SK-N-DZ (cell line): Measurements from ENCODE around the gene BCDIN3D.
A peak's percentile ranks its signal among the peaks of the same experiment; 100 is the strongest.
"Not testable (repeated sequence)": the region's sequence is repeated elsewhere in the genome, so short reads cannot be mapped to it uniquely, and the experiment has no call there.

Experiments used
- DNase-seq: peaks from one replicate; pipeline ENCODE4 v3.0.0-alpha.2; 2015; ENCODE audit warnings: low spot score

Gene BCDIN3D

GRCh38 chr12:49860921-49861320 is 18.0 kb upstream of the BCDIN3D start:
- DNase-seq = not testable (repeated sequence)

- not testable (repeated sequence) for DNase-seq
Observed at GRCh38 chr12:49855890-49856289, 13.0 kb upstream of the BCDIN3D start.

GRCh38 chr12:49854976-49855375 is 12.1 kb upstream of the BCDIN3D start:
- no peak for DNase-seq

- DNase-seq = no peak
Observed at GRCh38 chr12:49853671-49854070, 10.8 kb upstream of the BCDIN3D start.

- DNase-seq = no peak
Observed at GRCh38 chr12:49847161-49847560, 4.3 kb upstream of the BCDIN3D start.

- no peak for DNase-seq
Observed at GRCh38 chr12:49846032-49846431, 3.1 kb upstream of the BCDIN3D start.

GRCh38 chr12:49843876-49844437 is 1.1 kb upstream of the BCDIN3D start:
- DNase-seq = no peak

- no peak for DNase-seq
Observed at GRCh38 chr12:49843411-49843810, 505 bp upstream of the BCDIN3D start.

- peak; percentile 48 for DNase-seq
Observed at GRCh38 chr12:49838973-49839633, 3.8 kb downstream of the BCDIN3D start.

GRCh38 chr12:49832836-49833421 is 10.0 kb downstream of the BCDIN3D start:
- DNase-seq = no peak

GRCh38 chr12:49831717-49832116 is 11.2 kb downstream of the BCDIN3D start:
- no peak for DNase-seq

- DNase-seq = peak; percentile 92
Observed at GRCh38 chr12:49828133-49829091, 14.5 kb downstream of the BCDIN3D start, which contains the start of gene NCKAP5L. TSS of gene NCKAP5L (minus strand) at chr12:49828413. CDS start at chr12:49804044, 24,369 bp downstream.

- peak; percentile 86 for DNase-seq
Observed at GRCh38 chr12:49827401-49828099, 15.4 kb downstream of the BCDIN3D start.

GRCh38 chr12:49827051-49827400 is 15.9 kb downstream of the BCDIN3D start:
- DNase-seq = no peak

GRCh38 chr12:49825971-49826421 is 16.9 kb downstream of the BCDIN3D start:
- DNase-seq = no peak

GRCh38 chr12:49825360-49825970 is 17.4 kb downstream of the BCDIN3D start:
- no peak for DNase-seq

GRCh38 chr12:49824895-49825294 is 18.0 kb downstream of the BCDIN3D start:
- no peak for DNase-seq

- DNase-seq = no peak
Observed at GRCh38 chr12:49824416-49824815, 18.5 kb downstream of the BCDIN3D start.

GRCh38 chr12:49823951-49824350 is 19.0 kb downstream of the BCDIN3D start:
- no peak for DNase-seq

GRCh38 chr12:49823350-49823749 is 19.6 kb downstream of the BCDIN3D start:
- no peak for DNase-seq
